Duodenal mucosa (tissue), 2 donors: ENCODE data around the gene ZDHHC13.

Experiments used
- H3K27ac ChIP-seq: one replicate; pipeline ENCODE4 v1.7.0; 2013; ENCODE audit warnings: low read depth, low read length
- H3K27me3 ChIP-seq, 2 donors: one replicate each; pipeline ENCODE4 v1.7.0; 2013; ENCODE audit warnings: low read length in 2 of 2, control low read depth in 1 of 2; ENCODE audit not compliant: insufficient read depth in 2 of 2, control insufficient read depth in 1 of 2
- H3K36me3 ChIP-seq, 2 donors: one replicate each; pipeline ENCODE4 v1.7.0; 2013; ENCODE audit warnings: low read length in 2 of 2, control low read depth in 1 of 2; ENCODE audit not compliant: insufficient read depth in 2 of 2, control insufficient read depth in 1 of 2
- H3K4me1 ChIP-seq, 2 donors: one replicate each; pipeline ENCODE4 v1.7.0; 2013; ENCODE audit warnings: low read length in 2 of 2, control low read depth in 1 of 2; ENCODE audit not compliant: insufficient read depth in 2 of 2, control insufficient read depth in 1 of 2
- H3K4me3 ChIP-seq, 2 donors: one replicate each; pipeline ENCODE4 v1.7.0; 2013; ENCODE audit warnings: low read length in 2 of 2, low read depth in 1 of 2
- H3K9ac ChIP-seq, 2 donors: one replicate each; pipeline ENCODE4 v1.7.0; 2013; ENCODE audit warnings: low read length in 2 of 2, low read depth in 1 of 2
- H3K9me3 ChIP-seq, 2 donors: one replicate each; pipeline ENCODE4 v1.7.0; 2013; ENCODE audit warnings: low read length in 2 of 2, control low read depth in 1 of 2; ENCODE audit not compliant: control insufficient read depth in 1 of 2

Gene ZDHHC13

GRCh38 chr11:19185516-19186052 is 68.6 kb downstream of the ZDHHC13 start:
- no peaks in the 10 kb centered on the region for H3K9me3 ChIP-seq
- no peak overlapping the region for H3K27ac ChIP-seq
- H3K9ac ChIP-seq = no peak overlapping the region
- H3K4me1 ChIP-seq = no peaks in the 10 kb centered on the region
- no peaks in the 10 kb centered on the region for H3K27me3 ChIP-seq
- no peaks in the 10 kb centered on the region for H3K36me3 ChIP-seq
- H3K4me3 ChIP-seq = no peak overlapping the region

GRCh38 chr11:19187114-19187832 is 70.3 kb downstream of the ZDHHC13 start:
- Histone ChIP-seq H3K36me3 (no peaks in the 10 kb centered on the region), H3K27ac (no peak overlapping the region), H3K9me3 (no peaks in the 10 kb centered on the region), H3K27me3 (no peaks in the 10 kb centered on the region), H3K4me1 (peaks cover 0 to 9% of the 10 kb centered on the region in 2 donors), H3K4me3 (no peak overlapping the region), H3K9ac (no peak overlapping the region)

GRCh38 chr11:19187833-19188258 is 70.9 kb downstream of the ZDHHC13 start:
- H3K4me1 ChIP-seq = peaks cover 0 to 9% of the 10 kb centered on the region in 2 donors
- no peak overlapping the region for H3K27ac ChIP-seq
- no peaks in the 10 kb centered on the region for H3K36me3 ChIP-seq
- H3K9me3 ChIP-seq = no peaks in the 10 kb centered on the region
- H3K9ac ChIP-seq = no peak overlapping the region
- H3K4me3 ChIP-seq = no peak overlapping the region
- H3K27me3 ChIP-seq = no peaks in the 10 kb centered on the region

GRCh38 chr11:19191530-19192169 is 74.7 kb downstream of the ZDHHC13 start:
- Histone ChIP-seq H3K9ac (no peak overlapping the region), H3K36me3 (no peaks in the 10 kb centered on the region), H3K4me1 (peaks cover 0 to 9% of the 10 kb centered on the region in 2 donors), H3K9me3 (no peaks in the 10 kb centered on the region), H3K27ac (no peak overlapping the region), H3K27me3 (no peaks in the 10 kb centered on the region), H3K4me3 (no peak overlapping the region)

GRCh38 chr11:19193916-19194315 is 76.9 kb downstream of the ZDHHC13 start:
- no peaks in the 10 kb centered on the region for H3K9me3 ChIP-seq
- H3K27me3 ChIP-seq = no peaks in the 10 kb centered on the region
- H3K36me3 ChIP-seq = no peaks in the 10 kb centered on the region
- H3K4me3 ChIP-seq = no peak overlapping the region
- no peak overlapping the region for H3K27ac ChIP-seq
- peaks cover 0 to 9% of the 10 kb centered on the region in 2 donors for H3K4me1 ChIP-seq
- no peak overlapping the region for H3K9ac ChIP-seq

- no peak overlapping the region for H3K4me3 ChIP-seq
- H3K27ac ChIP-seq = no peak overlapping the region
- H3K36me3 ChIP-seq = no peaks in the 10 kb centered on the region
- H3K27me3 ChIP-seq = no peaks in the 10 kb centered on the region
- no peak overlapping the region for H3K9ac ChIP-seq
- no peaks in the 10 kb centered on the region for H3K9me3 ChIP-seq
- H3K4me1 ChIP-seq = peaks cover 3 to 14% of the 10 kb centered on the region in 2 donors
Observed at GRCh38 chr11:19194620-19195308, 77.8 kb downstream of the ZDHHC13 start.

- Histone ChIP-seq H3K27me3 (no peaks in the 10 kb centered on the region), H3K9ac (no peak overlapping the region), H3K36me3 (no peaks in the 10 kb centered on the region), H3K9me3 (no peaks in the 10 kb centered on the region), H3K27ac (no peak overlapping the region), H3K4me1 (peaks cover 8 to 23% of the 10 kb centered on the region in 2 donors), H3K4me3 (no peak overlapping the region)
Observed at GRCh38 chr11:19196432-19196831, 79.5 kb downstream of the ZDHHC13 start.

- Histone ChIP-seq H3K9ac (no peak overlapping the region), H3K4me3 (no peak overlapping the region), H3K27me3 (no peaks in the 10 kb centered on the region), H3K36me3 (no peaks in the 10 kb centered on the region), H3K27ac (no peak overlapping the region), H3K4me1 (peaks cover 8 to 15% of the 10 kb centered on the region in 2 donors), H3K9me3 (no peaks in the 10 kb centered on the region)
Observed at GRCh38 chr11:19199048-19199447, 82.1 kb downstream of the ZDHHC13 start.

- Histone ChIP-seq H3K36me3 (no peaks in the 10 kb centered on the region), H3K9me3 (no peaks in the 10 kb centered on the region), H3K4me3 (no peak overlapping the region), H3K27ac (no peak overlapping the region), H3K4me1 (peaks cover 8 to 15% of the 10 kb centered on the region in 2 donors), H3K9ac (no peak overlapping the region), H3K27me3 (no peaks in the 10 kb centered on the region)
Observed at GRCh38 chr11:19199771-19200170, 82.8 kb downstream of the ZDHHC13 start.
